ENCODE results near the gene OTOF. TPM values are rescaled to one million over a fixed set of nuclear protein-coding genes. Genes with fewer than 3 reads are reported as not detected.

The OTOF gene
- total and polyA plus RNA-seq, 2 of the 4 experiments (the other 2 are of a cell fraction): 0.03 TPM; not detected in 1

GRCh38 chr2:26520148-26520449, 42.2 kb upstream of the OTOF start:
- H3K4me3 ChIP-seq (ENCODE audit: insufficient read depth, low read depth, low read length): no peak overlapping the region
- no peaks in the 10 kb centered on the region for H3K9me1 ChIP-seq (ENCODE audit: insufficient read depth, low read length)
- no peak overlapping the region for H2AK9ac ChIP-seq (replicated peaks; ENCODE audit: low read depth, low read length, poor library complexity)
- H4K91ac ChIP-seq (ENCODE audit: insufficient read depth, low read depth, low read length): no peak overlapping the region
- H3K23ac ChIP-seq (ENCODE audit: low read depth, low read length): no peak overlapping the region
- ATAC-seq (ENCODE audit: low read depth) (no peak), DNase-seq (no peak)
- no peak overlapping the region for H2AFZ ChIP-seq (replicated peaks; ENCODE audit: low read length, poor library complexity)
- H3K14ac ChIP-seq (replicated peaks; ENCODE audit: low read depth, low read length): no peak overlapping the region
- no peaks in the 10 kb centered on the region for H3K79me1 ChIP-seq (ENCODE audit: low read depth in 1 of 2, low read length in 2 of 2)
- no peak overlapping the region for H2BK120ac ChIP-seq (ENCODE audit: low read depth, low read length)
- peaks cover 58% of the 10 kb centered on the region for H3K27me3 ChIP-seq (ENCODE audit: control insufficient read depth, insufficient read depth, low read length)
- H3K4me1 ChIP-seq (ENCODE audit: control insufficient read depth, insufficient read depth, low read length): no peaks in the 10 kb centered on the region
- H2BK20ac ChIP-seq (ENCODE audit: low read depth, low read length): no peak overlapping the region
- no peak overlapping the region for H3K4me2 ChIP-seq (ENCODE audit: low read depth, low read length)
- H4K20me1 ChIP-seq (ENCODE audit: insufficient read depth, low read length): no peaks in the 10 kb centered on the region
- no peak overlapping the region for H3K18ac ChIP-seq (ENCODE audit: low read depth, low read length)
- H4K8ac ChIP-seq (ENCODE audit: low read depth in 2 of 2, low read length in 2 of 2): no peak overlapping the region
- H3K4ac ChIP-seq (ENCODE audit: low read depth, low read length): no peak overlapping the region
- no peak overlapping the region for H4K5ac ChIP-seq (ENCODE audit: low read depth, low read length)
- 0% methylated on average over 1 of the region's 1 CpG; no CpG with 5 or more reads in 1 of the 2 experiments for WGBS, 2 experiments (ENCODE audit: extremely low coverage in 2 of 2, insufficient read length in 1 of 2)
- no peak overlapping the region for H2AK5ac ChIP-seq (ENCODE audit: low read depth, low read length)
- in situ Hi-C loops (cut with MboI; ENCODE audit: low sequenced_read_pairs) (no loop called here), dilution Hi-C loops (cut with HindIII; ENCODE audit: low sequenced_read_pairs, unreplicated experiment) (no loop called here), intact Hi-C loops (cut with micrococcal nuclease) (no loop called here)
- no peak overlapping the region for H2BK15ac ChIP-seq (ENCODE audit: low read depth, low read length)
- no peak overlapping the region for H2BK5ac ChIP-seq (ENCODE audit: low read depth, low read length, poor library complexity, severe bottlenecking)
- no TSS peak for BruUV-seq (replicated peaks)
- H3K27ac ChIP-seq (ENCODE audit: insufficient read depth, low read length): no peak overlapping the region
- TF ChIP-seq ELK1 (IDR thresholded peaks at IDR 0.05; ENCODE audit: borderline replicate concordance, low read depth, low read length) (no peak), FOS (IDR thresholded peaks at IDR 0.05; ENCODE audit: low read depth, low read length) (no peak), RFX5 (IDR thresholded peaks at IDR 0.05; ENCODE audit: low read depth, low read length) (no peak), SMC3 (IDR thresholded peaks at IDR 0.05; ENCODE audit: low read depth, low read length) (no peak), BHLHE40 (IDR thresholded peaks at IDR 0.05; ENCODE audit: low read depth, low read length) (no peak), RCOR1 (IDR thresholded peaks at IDR 0.05; ENCODE audit: insufficient replicate concordance, low read length) (no peak), CEBPB (IDR thresholded peaks at IDR 0.05; ENCODE audit: low read depth, low read length) (no peak), RAD21 (IDR thresholded peaks at IDR 0.05; ENCODE audit: low read length) (no peak), MAZ (IDR thresholded peaks at IDR 0.05; ENCODE audit: borderline replicate concordance, low read depth, low read length) (no peak), CHD1 (IDR thresholded peaks at IDR 0.05; ENCODE audit: low read depth, low read length) (no peak), POLR2A (IDR thresholded peaks at IDR 0.05; ENCODE audit: low read depth, low read length) (no peak), MAFK (IDR thresholded peaks at IDR 0.05; ENCODE audit: low read depth, low read length) (no peak), NFE2L2 (IDR thresholded peaks at IDR 0.05; ENCODE audit: low read depth, low read length) (no peak), MXI1 (IDR thresholded peaks at IDR 0.05; ENCODE audit: borderline replicate concordance, low read depth, low read length) (no peak)
- TF ChIP-seq, protein P1, sequence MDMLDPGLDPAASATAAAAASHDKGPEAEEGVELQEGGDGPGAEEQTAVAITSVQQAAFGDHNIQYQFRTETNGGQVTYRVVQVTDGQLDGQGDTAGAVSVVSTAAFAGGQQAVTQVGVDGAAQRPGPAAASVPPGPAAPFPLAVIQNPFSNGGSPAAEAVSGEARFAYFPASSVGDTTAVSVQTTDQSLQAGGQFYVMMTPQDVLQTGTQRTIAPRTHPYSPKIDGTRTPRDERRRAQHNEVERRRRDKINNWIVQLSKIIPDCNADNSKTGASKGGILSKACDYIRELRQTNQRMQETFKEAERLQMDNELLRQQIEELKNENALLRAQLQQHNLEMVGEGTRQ (IDR thresholded peaks at IDR 0.05; ENCODE audit: low read depth, low read length): no peak
- TF ChIP-seq, protein P2, sequence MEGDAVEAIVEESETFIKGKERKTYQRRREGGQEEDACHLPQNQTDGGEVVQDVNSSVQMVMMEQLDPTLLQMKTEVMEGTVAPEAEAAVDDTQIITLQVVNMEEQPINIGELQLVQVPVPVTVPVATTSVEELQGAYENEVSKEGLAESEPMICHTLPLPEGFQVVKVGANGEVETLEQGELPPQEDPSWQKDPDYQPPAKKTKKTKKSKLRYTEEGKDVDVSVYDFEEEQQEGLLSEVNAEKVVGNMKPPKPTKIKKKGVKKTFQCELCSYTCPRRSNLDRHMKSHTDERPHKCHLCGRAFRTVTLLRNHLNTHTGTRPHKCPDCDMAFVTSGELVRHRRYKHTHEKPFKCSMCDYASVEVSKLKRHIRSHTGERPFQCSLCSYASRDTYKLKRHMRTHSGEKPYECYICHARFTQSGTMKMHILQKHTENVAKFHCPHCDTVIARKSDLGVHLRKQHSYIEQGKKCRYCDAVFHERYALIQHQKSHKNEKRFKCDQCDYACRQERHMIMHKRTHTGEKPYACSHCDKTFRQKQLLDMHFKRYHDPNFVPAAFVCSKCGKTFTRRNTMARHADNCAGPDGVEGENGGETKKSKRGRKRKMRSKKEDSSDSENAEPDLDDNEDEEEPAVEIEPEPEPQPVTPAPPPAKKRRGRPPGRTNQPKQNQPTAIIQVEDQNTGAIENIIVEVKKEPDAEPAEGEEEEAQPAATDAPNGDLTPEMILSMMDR (conservative IDR thresholded peaks at IDR 0.05; ENCODE audit: low read depth, low read length): no peak
- H3K56ac ChIP-seq (ENCODE audit: extremely low read depth, insufficient read depth, low read length): no peak overlapping the region
- H3K9ac ChIP-seq (ENCODE audit: low read depth, low read length): no peak overlapping the region
- no peaks in the 10 kb centered on the region for H3K36me3 ChIP-seq (ENCODE audit: control insufficient read depth, insufficient read depth, low read length)
- ChIA-PET POLR2A (ENCODE audit: unreplicated experiment) (no interaction called here), CTCF (interaction anchor here (0.6 kb wide), 1 partner anchor 85 kb away, joined by 5 read pairs; no protein-coding TSS in a partner anchor)
- no peaks in the 10 kb centered on the region for H3K9me3 ChIP-seq (ENCODE audit: control insufficient read depth, insufficient read depth, low read length)
